ENCODE results near the gene MYLK3. TPM values are rescaled to one million over a fixed set of nuclear protein-coding genes. Genes with fewer than 3 reads are reported as not detected.

Gene MYLK3
- total RNA-seq, 1 donor: under 0.01 TPM

DNA sequence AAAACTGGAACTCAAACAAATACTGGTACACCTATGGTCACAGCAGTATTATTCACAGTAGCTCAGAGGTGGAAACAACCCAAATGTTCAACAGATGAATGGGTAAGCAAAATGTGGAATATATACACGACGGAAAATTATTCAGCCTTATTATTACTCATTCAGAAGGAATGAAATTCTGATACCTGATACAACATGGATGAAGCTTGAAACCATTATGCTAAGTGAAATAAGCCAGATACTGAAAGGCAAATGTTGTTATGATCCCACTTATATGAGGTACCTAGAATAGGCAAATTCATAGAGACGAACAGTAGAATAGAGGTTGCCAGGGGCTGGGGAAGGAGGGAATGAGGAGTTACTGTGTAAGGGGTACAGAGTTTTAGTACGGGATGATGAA lies 27.1 kb upstream of the MYLK3 start:
- TF ChIP-seq, protein P1, sequence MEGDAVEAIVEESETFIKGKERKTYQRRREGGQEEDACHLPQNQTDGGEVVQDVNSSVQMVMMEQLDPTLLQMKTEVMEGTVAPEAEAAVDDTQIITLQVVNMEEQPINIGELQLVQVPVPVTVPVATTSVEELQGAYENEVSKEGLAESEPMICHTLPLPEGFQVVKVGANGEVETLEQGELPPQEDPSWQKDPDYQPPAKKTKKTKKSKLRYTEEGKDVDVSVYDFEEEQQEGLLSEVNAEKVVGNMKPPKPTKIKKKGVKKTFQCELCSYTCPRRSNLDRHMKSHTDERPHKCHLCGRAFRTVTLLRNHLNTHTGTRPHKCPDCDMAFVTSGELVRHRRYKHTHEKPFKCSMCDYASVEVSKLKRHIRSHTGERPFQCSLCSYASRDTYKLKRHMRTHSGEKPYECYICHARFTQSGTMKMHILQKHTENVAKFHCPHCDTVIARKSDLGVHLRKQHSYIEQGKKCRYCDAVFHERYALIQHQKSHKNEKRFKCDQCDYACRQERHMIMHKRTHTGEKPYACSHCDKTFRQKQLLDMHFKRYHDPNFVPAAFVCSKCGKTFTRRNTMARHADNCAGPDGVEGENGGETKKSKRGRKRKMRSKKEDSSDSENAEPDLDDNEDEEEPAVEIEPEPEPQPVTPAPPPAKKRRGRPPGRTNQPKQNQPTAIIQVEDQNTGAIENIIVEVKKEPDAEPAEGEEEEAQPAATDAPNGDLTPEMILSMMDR (IDR thresholded peaks at IDR 0.05; ENCODE audit: insufficient read depth, low read length): no peak

DNA sequence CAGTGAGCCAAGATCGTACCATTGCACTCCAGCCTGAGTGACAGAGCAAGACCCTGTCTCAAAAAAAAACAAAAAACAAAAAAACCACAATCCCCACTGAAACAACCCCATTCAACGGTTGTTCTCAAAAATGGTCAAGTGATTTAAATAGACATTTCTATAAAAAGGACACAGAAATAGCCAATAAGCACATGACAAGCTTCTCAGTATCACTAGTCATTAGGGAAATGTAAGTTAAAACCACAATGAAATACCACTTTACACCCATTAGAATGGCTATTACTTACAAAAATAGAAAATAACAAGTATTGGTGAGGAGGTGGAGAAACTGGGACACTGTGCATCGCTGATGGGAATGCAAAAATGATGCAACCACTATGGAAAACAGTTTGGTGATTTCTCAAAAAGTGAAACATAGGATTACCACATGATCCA lies 26.6 kb upstream of the MYLK3 start:
- H3K4me3 ChIP-seq (ENCODE audit: low read depth, low read length): no peak overlapping the region
- no peak for DNase-seq (ENCODE audit: low read depth)
- TF ChIP-seq, protein P1 (IDR thresholded peaks at IDR 0.05; ENCODE audit: insufficient read depth, low read length): no peak

More for the DNA sequence above, 27.1 kb upstream of the MYLK3 start:
- no peak overlapping the region for H3K4me3 ChIP-seq (ENCODE audit: low read depth, low read length)
- DNase-seq (ENCODE audit: low read depth): no peak

DNA sequence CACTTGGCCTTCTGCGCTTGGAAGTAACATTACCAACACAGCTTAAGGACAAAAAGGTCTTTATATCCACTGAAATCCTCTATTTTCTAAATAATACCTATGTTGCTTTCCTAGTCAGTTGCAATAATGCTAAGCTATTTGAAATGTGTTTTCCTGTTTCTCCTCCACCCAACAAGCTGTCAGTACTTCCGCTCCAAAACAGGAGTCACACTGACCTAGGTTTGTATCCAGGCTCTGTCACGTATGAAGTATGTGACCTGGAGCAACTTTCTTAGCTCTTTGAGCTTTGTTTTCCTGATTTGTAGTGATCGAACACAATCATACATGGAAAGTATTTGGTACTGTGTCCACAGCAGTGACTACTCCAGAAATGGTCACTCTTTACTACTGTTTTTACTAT lies 24.3 kb upstream of the MYLK3 start:
- TF ChIP-seq, protein P1 (IDR thresholded peaks at IDR 0.05; ENCODE audit: insufficient read depth, low read length): no peak
- H3K4me3 ChIP-seq (ENCODE audit: low read depth, low read length): no peak overlapping the region
- no peak for DNase-seq (ENCODE audit: low read depth)

DNA sequence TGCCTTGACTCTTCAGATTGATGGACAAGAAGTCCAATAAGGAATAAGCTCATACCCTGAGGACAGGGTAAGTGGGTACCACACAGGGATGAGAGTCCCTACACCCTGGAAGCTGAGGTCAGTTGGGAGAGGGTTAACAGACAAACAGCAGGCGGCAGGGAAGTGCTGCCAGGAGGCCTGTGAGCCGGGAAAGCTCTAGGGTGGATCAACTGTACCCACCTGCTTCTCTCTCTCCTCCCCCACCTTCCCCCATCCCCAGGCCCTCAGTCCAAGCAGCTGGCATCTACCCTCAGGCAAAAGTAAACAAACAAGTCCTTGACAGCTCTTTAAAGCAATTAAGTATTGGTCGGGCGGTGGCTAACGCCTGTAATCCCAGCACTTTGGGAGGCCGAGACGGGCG lies 20.7 kb upstream of the MYLK3 start:
- TF ChIP-seq, protein P1 (IDR thresholded peaks at IDR 0.05; ENCODE audit: insufficient read depth, low read length): no peak
- DNase-seq (ENCODE audit: low read depth): no peak

DNA sequence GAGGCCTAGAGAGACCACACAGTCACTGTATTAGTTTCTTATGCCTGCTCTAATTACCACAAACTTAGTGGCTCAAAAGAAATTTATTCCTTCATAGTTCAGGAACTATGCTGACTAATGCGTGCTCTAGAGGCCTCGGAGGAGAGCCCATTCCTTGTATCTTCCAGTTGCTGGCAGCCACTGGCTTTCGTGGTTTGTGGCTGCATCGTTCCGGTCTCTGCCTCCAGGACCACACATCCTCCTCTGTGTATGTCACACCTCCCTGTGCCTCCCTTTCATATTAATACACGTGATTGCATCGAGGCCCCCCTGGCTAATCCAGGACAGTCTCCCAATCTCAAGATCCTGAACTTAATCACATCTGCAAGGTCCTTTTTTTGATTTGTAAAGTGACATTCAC lies 16.9 kb upstream of the MYLK3 start:
- no peak overlapping the region for H3K4me3 ChIP-seq (ENCODE audit: low read depth, low read length)
- TF ChIP-seq, protein P1 (IDR thresholded peaks at IDR 0.05; ENCODE audit: insufficient read depth, low read length): no peak
- DNase-seq (ENCODE audit: low read depth): no peak

More for the DNA sequence above, 20.7 kb upstream of the MYLK3 start:
- H3K4me3 ChIP-seq (ENCODE audit: low read depth, low read length): no peak overlapping the region

DNA sequence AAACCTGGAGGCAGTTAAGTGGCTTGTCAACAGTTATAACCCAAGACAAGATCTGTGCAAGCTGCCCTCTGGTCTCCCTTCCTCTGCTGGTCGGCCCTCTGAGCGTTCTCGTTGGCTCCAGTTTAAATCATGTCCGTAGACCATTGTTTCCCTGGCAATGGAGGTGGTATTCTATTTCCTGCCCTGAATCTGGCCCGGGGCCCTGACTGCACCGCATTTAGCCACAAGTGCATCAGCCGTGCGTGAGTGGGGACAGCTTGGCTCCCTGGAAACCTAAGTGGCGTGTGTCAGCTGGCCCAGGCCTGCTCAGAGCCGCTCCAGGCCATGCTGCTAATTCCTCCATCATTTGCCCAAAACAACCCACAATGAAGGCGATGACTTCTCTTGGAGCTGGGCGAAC lies 15.0 kb upstream of the MYLK3 start:
- TF ChIP-seq, protein P1 (IDR thresholded peaks at IDR 0.05; ENCODE audit: insufficient read depth, low read length): no peak
- H3K4me3 ChIP-seq (ENCODE audit: low read depth, low read length): no peak overlapping the region
- no peak for DNase-seq (ENCODE audit: low read depth)

DNA sequence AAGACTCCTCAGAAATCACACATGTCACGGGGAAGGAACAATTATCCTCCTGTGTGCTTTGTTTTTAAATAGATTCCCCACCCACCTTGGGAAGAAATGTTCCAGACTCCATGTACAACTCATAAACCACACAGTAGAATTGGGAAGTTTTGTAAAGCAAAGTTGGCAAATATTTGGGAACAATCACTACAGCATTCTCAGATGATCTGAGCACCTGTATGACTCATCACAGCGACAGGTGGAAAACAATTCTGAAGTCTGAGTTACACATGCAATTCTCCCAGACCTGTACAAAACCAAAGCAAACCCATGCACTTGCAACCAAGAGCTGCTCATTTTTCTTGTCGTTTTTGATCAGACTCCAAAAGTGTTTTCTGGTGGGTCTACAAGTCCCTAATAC lies 14.4 kb upstream of the MYLK3 start:
- no peak for DNase-seq (ENCODE audit: low read depth)
- TF ChIP-seq, protein P1 (IDR thresholded peaks at IDR 0.05; ENCODE audit: insufficient read depth, low read length): no peak
- H3K4me3 ChIP-seq (ENCODE audit: low read depth, low read length): no peak overlapping the region
